ENCODE results near the gene MSANTD7. TPM values are rescaled to one million over a fixed set of nuclear protein-coding genes. Genes with fewer than 3 reads are reported as not detected.

MSANTD7 gene, protein sequence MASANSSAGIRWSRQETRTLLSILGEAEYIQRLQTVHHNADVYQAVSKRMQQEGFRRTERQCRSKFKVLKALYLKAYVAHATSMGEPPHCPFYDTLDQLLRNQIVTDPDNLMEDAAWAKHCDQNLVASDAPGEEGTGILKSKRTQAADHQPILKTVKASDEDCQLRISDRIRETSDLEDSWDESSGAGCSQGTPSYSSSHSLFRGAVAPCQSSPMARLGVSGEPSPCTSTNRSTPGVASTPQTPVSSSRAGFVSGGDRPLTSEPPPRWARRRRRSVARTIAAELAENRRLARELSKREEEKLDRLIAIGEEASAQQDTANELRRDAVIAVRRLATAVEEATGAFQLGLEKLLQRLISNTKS
- total RNA-seq (2022; extraction: Qiagen RNA extraction): 11.5 to 12.4 TPM (median 12.0 TPM) in 5 replicates

GRCh38 chr10:14837757-14838581 lies at the start of gene MSANTD7, which contains the start of the genes CDNF and HSPA14:
Gene MSANTD7, plus strand, starts transcription at chr10:14838306. Its CDS starts 3,979 bp downstream, at chr10:14842285.
Gene CDNF, minus strand, starts transcription at chr10:14838037. Its CDS starts 91 bp downstream, at chr10:14837946.
Gene HSPA14, plus strand, starts transcription at chr10:14838306. Its CDS starts 97 bp downstream, at chr10:14838403.

DNA sequence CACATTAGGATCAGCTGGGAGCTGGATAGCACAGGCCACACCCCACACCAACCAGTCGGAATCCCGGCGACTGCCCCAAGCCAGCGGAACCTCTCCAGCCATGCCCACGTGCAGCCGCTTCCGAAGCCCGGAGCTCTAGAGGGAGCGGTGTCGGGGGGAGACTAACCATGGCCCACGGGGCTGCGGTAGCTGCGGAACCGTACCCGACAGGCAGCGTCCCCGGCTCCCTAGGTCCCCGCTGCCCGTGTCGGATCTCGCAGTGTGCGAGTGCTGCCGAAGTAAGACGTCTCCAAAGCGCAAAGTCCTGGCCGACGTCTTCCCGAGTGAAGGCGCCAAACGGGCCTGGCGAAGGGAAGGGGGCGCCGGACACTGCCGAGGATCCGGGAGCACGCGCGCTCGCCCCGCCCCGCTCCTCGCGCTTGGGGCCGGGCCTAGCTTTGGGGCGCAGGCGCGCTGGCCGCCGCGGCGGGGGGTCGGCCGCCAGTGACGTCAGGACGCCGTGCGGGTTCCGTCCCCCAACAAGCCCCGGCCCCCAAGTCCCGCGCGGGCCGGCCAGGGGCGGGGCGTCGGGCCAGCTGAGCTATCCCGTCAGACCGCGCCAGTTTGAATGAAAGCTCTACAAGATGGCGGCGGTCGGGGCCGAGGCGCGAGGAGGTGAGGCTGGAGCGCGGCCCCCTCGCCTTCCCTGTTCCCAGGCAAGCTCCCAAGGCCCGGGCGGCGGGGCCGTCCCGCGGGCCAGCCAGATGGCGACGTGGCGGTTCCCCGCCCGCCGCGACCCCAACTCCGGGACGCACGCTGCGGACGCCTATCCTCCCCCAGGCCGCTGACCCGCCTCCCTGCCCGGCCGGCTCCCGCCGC lies 40.4 kb downstream of the MSANTD7 start, which contains the start of gene SUV39H2:
Gene SUV39H2 (plus strand): TSS at position 601 of the 858 bp plus-strand sequence. CDS start 23 bp downstream, at position 624.

Other genes starting within 250 kb of the MSANTD7 start
- gene FAM107B, start 63.4 kb upstream of the MSANTD7 start, total RNA-seq (2022; extraction: Qiagen RNA extraction): 112 to 154 TPM (median 140 TPM) in 5 replicates
- gene CDNF, start 269 bp upstream of the MSANTD7 start, total RNA-seq (2022; extraction: Qiagen RNA extraction): 0.85 to 1.3 TPM (median 1.1 TPM) in 5 replicates
- gene HSPA14, start within 50 bp of the MSANTD7 start, total RNA-seq (2022; extraction: Qiagen RNA extraction): 41.7 to 50.1 TPM (median 47.0 TPM) in 5 replicates
- 19.1 to 27.5 TPM (median 20.3 TPM) in 5 replicates for gene SUV39H2, start 40.6 kb downstream of the MSANTD7 start, total RNA-seq (2022; extraction: Qiagen RNA extraction)
- gene DCLRE1C, start 115.8 kb downstream of the MSANTD7 start, total RNA-seq (2022; extraction: Qiagen RNA extraction): 4.6 to 5.6 TPM (median 5.4 TPM) in 5 replicates
- gene MEIG1, start 121.1 kb downstream of the MSANTD7 start, total RNA-seq (2022; extraction: Qiagen RNA extraction): 0.57 to 1.3 TPM (median 0.92 TPM) in 5 replicates
- gene OLAH, start 205.6 kb downstream of the MSANTD7 start, total RNA-seq (2022; extraction: Qiagen RNA extraction): 0.06 to 0.20 TPM (median 0.12 TPM) in 5 replicates